ENCODE data around the gene TRIM13.

TRIM13 gene

GRCh38 chr13:50065712-50066111 lies 68.9 kb downstream of the TRIM13 start:
- DNase-seq (ENCODE audit: low read depth), result no peak
